Cardiac muscle cell (in vitro differentiated cells and primary cell): Measurements from ENCODE around the gene PELI1. TPM values are rescaled to one million over a fixed set of nuclear protein-coding genes. Genes with fewer than 3 reads are reported as not detected.
"Not testable (repeated sequence)": the region's sequence is repeated elsewhere in the genome, so short reads cannot be mapped to it uniquely, and the experiment has no call there.

Source experiments
- DNase-seq, 2 donors: peaks; one replicate each; pipeline versions ENCODE4 v3.0.0 to v3.0.0-alpha.2; 2010 to 2017; ENCODE audit warnings: low read depth in 1 of 2, low spot score in 1 of 2
- H3K27ac ChIP-seq: fragments of 200-600 bp; sonication (generic); 2 replicates; pipeline ENCODE4 v1.5.1; 2016
- H3K27me3 ChIP-seq: fragments of 200-600 bp; sonication (generic); 2 replicates; pipeline ENCODE4 v1.6.0; 2016; ENCODE audit warnings: control low read depth
- H3K36me3 ChIP-seq: fragments of 200-600 bp; sonication (generic); 2 replicates; pipeline ENCODE4 v1.5.1; 2016; ENCODE audit warnings: control low read depth
- H3K4me1 ChIP-seq: fragments of 200-600 bp; sonication (generic); 2 replicates; pipeline ENCODE4 v1.8.1; 2017; ENCODE audit warnings: low read depth, mild to moderate bottlenecking, mixed run types
- H3K4me3 ChIP-seq: fragments of 200-600 bp; sonication (generic); 2 replicates; pipeline ENCODE4 v1.5.1; 2016; ENCODE audit warnings: mild to moderate bottlenecking
- H3K9me3 ChIP-seq: fragments of 200-600 bp; sonication (generic); 2 replicates; pipeline ENCODE4 v1.5.1; 2017; ENCODE audit warnings: low read depth, mild to moderate bottlenecking, control low read depth
- polyA plus RNA-seq: library from polyadenylated mRNA; unstranded; fragments of >200 nt; fragmentation: Nextera tagmentation; extraction: Ambion mirVana; gene quantifications from 2 replicates; pipeline ENCODE4 v1.2.1, GENCODE V29; 2016
- total RNA-seq: library from RNA; depleted of rRNA; stranded (reverse); fragments of >200 nt; gene quantifications from 2 replicates; pipeline ENCODE4 v1.2.3, GENCODE V29; 2016
- TF ChIP-seq, protein P1 (sequence below): IDR thresholded peaks from 2 replicates; pipeline ENCODE4 v1.5.1; 2012; ENCODE audit warnings: low read depth, mild to moderate bottlenecking, low read length

Gene PELI1
- total and polyA plus RNA-seq, 2 experiments from 2014 or later, result 9.6 to 12.6 TPM

DNA sequence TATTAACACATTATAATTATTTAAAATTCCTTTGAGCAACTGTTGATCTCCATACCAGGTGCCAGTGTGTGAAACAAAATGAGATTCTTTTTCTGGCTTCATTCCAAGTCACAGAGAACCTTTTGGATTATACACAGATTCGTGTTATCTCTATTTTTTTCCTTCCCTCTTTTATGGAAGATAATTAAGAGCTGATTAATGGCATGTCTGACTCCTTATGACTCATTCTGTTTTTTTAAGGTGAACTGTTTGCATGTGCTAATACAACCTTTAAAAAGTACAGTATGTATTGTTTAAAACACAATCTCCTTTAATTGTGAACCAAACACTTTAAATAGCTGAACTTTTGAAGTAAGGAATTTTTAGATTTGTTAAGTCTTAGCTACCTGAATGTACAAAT is 39.3 kb downstream of the PELI1 start:
- no peaks in the 10 kb centered on the region for H3K9me3 ChIP-seq
- TF ChIP-seq, protein P1, sequence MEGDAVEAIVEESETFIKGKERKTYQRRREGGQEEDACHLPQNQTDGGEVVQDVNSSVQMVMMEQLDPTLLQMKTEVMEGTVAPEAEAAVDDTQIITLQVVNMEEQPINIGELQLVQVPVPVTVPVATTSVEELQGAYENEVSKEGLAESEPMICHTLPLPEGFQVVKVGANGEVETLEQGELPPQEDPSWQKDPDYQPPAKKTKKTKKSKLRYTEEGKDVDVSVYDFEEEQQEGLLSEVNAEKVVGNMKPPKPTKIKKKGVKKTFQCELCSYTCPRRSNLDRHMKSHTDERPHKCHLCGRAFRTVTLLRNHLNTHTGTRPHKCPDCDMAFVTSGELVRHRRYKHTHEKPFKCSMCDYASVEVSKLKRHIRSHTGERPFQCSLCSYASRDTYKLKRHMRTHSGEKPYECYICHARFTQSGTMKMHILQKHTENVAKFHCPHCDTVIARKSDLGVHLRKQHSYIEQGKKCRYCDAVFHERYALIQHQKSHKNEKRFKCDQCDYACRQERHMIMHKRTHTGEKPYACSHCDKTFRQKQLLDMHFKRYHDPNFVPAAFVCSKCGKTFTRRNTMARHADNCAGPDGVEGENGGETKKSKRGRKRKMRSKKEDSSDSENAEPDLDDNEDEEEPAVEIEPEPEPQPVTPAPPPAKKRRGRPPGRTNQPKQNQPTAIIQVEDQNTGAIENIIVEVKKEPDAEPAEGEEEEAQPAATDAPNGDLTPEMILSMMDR, result no peak
- no peak overlapping the region for H3K27ac ChIP-seq

DNA sequence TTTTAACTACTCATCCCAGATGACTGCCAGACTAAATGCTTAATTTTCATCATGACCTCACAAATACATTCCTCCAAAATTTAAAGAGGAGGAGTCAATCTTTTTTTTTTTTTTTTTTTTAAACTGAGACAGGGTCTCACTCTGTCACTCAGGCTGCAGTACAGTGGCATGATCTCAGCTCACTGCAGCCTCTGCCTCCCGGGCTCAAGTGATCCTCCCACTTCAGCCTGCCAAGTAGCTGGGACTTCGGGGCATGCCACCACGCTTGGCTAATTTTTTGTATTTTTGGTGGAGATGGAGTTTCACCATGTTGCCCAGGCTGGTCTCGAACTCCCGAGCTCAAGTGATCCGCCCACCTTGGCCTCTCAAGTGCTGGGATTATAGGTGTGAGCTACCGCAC is 41.5 kb downstream of the PELI1 start:
- H3K9me3 ChIP-seq, H3K4me3 ChIP-seq, H3K27me3 ChIP-seq, H3K27ac ChIP-seq, DNase-seq, H3K36me3 ChIP-seq: not testable (repeated sequence)
- H3K4me1 ChIP-seq, result peaks cover 12% of the 10 kb centered on the region

More for the DNA sequence above, 39.3 kb downstream of the PELI1 start:
- no peak for DNase-seq
- Histone ChIP-seq H3K4me3 (no peak overlapping the region), H3K4me1 (peaks cover 5% of the 10 kb centered on the region), H3K36me3 (peaks cover 3% of the 10 kb centered on the region), H3K27me3 (no peaks in the 10 kb centered on the region)

DNA sequence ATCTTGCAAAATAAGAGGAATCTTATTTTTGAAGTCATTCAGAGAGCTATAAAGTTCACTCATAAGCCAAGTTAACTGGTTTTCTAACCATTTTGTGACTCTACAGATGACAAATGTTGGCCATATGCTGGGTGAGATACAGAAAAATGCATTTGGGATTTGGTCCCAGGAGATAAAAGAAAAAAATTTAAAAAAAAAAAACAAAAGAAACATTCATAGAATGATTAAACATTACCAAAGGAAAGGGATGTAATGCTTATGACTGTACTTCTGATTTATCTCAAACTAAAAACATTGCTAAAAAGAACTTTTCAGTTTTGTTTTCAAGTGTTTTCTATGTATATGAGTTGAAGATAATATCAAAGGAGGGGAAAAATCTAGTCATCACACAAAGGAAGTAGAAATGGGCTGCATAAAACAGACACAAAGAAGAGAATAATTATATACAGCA is 43.1 kb downstream of the PELI1 start:
- H3K4me3 ChIP-seq, result no peak overlapping the region
- no peak overlapping the region for H3K27ac ChIP-seq
- H3K4me1 ChIP-seq, result peaks cover 21% of the 10 kb centered on the region
- no peaks in the 10 kb centered on the region for H3K27me3 ChIP-seq
- peak in 1 of 2 donors; percentile 81 for DNase-seq
- peaks cover 5% of the 10 kb centered on the region for H3K36me3 ChIP-seq
- TF ChIP-seq, protein P1, result no peak
- H3K9me3 ChIP-seq, result no peaks in the 10 kb centered on the region

- Histone ChIP-seq H3K4me1 (peaks cover 21% of the 10 kb centered on the region), H3K36me3 (peaks cover 11% of the 10 kb centered on the region)
- not testable (repeated sequence) for H3K27me3 ChIP-seq, DNase-seq, H3K4me3 ChIP-seq, H3K27ac ChIP-seq, H3K9me3 ChIP-seq
Measured at GRCh38 chr2:64100584-64100983, 43.6 kb downstream of the PELI1 start.

DNA sequence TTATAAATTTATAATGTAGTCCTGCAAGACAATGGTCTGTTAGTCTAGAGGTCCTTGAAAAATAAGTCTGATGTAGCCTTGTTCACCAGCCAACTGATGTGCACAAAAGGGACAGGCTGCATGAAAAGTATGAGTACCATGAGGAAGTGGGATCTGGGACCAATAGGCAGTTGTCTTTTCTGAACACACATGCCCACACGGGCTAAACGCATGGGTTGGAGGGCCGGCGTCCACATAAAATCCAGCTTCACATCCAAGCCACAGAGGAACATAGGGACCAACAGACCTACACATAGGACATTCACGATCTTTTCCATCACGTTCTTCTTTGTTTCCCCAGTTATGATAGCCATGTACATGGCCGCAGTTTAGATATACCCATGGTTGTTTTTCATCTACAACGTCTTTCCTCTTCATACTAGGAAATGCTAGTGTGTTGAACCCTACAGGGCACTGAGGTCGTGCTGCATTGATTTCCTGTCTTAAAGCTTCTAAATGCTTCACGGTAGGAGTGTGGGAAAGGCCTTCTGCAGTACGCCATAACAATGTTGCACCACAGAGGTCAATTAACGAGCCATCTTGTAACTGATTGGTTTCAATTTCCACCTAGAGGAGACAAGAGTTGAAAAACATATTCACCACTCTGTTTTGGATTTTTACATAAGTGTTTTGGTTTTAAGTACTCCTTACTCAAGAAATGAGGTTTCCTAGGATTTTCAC is 49.4 kb downstream of the PELI1 start:
- H3K36me3 ChIP-seq, result peaks cover 9% of the 10 kb centered on the region
- DNase-seq, result no peak
- no peaks in the 10 kb centered on the region for H3K27me3 ChIP-seq
- TF ChIP-seq, protein P1, result no peak
- peaks cover 23% of the 10 kb centered on the region for H3K4me1 ChIP-seq
- no peak overlapping the region for H3K27ac ChIP-seq
- no peaks in the 10 kb centered on the region for H3K9me3 ChIP-seq
- no peak overlapping the region for H3K4me3 ChIP-seq

DNA sequence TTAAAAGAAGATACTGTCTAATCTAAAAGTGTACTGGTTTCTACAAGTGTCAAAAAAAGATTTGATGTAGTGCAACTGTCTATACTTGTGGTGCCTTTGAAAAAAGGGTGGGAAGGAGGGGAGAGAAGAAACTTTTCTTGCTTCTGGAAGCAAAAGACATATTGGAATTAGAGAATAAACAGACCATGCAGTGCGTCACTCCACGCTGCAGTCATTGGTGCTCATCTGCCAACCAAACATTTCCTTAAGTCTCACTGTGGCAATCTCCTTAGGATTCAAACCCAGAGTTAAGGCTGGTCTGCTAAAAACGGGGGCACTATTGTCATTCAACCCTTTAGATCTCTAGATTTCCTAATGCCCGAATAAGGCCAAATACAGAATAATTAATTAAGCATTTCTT is 50.9 kb downstream of the PELI1 start:
- Histone ChIP-seq H3K36me3 (peaks cover 9% of the 10 kb centered on the region), H3K4me1 (peaks cover 26% of the 10 kb centered on the region), H3K27me3 (no peaks in the 10 kb centered on the region), H3K4me3 (no peak overlapping the region), H3K27ac (no peak overlapping the region), H3K9me3 (no peaks in the 10 kb centered on the region)
- DNase-seq, result no peak
- TF ChIP-seq, protein P1, result no peak
